ENCODE results near the gene CBL. TPM values are rescaled to one million over a fixed set of nuclear protein-coding genes. Genes with fewer than 3 reads are reported as not detected.

CBL gene
- polyA plus RNA-seq, 3 donors, result 7.6 to 24.0 (median 23.1) TPM

GRCh38 chr11:119345685-119346084 is 139.5 kb downstream of the CBL start:
- Mint-ChIP-seq H3K27me3 (ENCODE audit: low read depth in 3 of 3) (peaks cover 35 to 55% (median 53%) of the 10 kb centered on the region in 3 donors), H3K9me3 (peaks cover 0 to 6% (median 3%) of the 10 kb centered on the region in 7 donors), H3K4me3 (no peak overlapping the region), H3K4me1 (peaks cover 8% of the 10 kb centered on the region), H3K27ac (no peak overlapping the region), H3K36me3 (peaks cover 0 to 4% of the 10 kb centered on the region in 2 donors)
- no peaks in the 10 kb centered on the region for H3K36me3 ChIP-seq (replicated peaks in 1 of 2; ENCODE audit: control insufficient read depth in 1 of 2, insufficient read depth in 2 of 2, low read length in 2 of 2)
- WGBS (ENCODE audit: insufficient coverage), result 90% methylated on average over 10 of the region's 12 CpGs
- peaks cover 12 to 31% of the 10 kb centered on the region in 2 donors for H3K27me3 ChIP-seq (ENCODE audit: control insufficient read depth in 2 of 2, insufficient read depth in 2 of 2, low read length in 2 of 2)
- intact Hi-C loops (cut with micrococcal nuclease), result no loop called here
- no peak overlapping the region for H3K27ac ChIP-seq (ENCODE audit: low read depth in 1 of 2, low read length in 2 of 2)
- peaks cover 0 to 4% of the 10 kb centered on the region in 2 donors for H3K9me3 ChIP-seq (replicated peaks in 1 of 2; ENCODE audit: control insufficient read depth in 1 of 2, insufficient read depth in 1 of 2, low read length in 2 of 2)
- no peaks in the 10 kb centered on the region for H3K79me2 ChIP-seq (ENCODE audit: insufficient read depth, low read length)
- H3K9ac ChIP-seq (ENCODE audit: insufficient read depth, low read length, poor library complexity, severe bottlenecking), result no peak overlapping the region
- no peak for TF ChIP-seq CTCF (IDR thresholded peaks at IDR 0.05)
- no peaks in the 10 kb centered on the region for H4K20me1 ChIP-seq (ENCODE audit: insufficient read depth, low read length)
- DNase-seq, result no peak
- no peak overlapping the region for H2AFZ ChIP-seq (ENCODE audit: insufficient read depth, low read depth, low read length, poor library complexity, severe bottlenecking)
- no peak overlapping the region for H3K4me3 ChIP-seq (replicated peaks in 1 of 3; ENCODE audit: low read depth in 2 of 3, low read length in 3 of 3)
- peaks cover 9% of the 10 kb centered on the region in 2 donors for H3K4me1 ChIP-seq (ENCODE audit: control insufficient read depth in 1 of 2, insufficient read depth in 2 of 2, low read length in 2 of 2)
- H3K4me2 ChIP-seq (replicated peaks; ENCODE audit: extremely low read depth, low read length, poor library complexity, severe bottlenecking), result no peak overlapping the region

GRCh38 chr11:119346605-119347004 is 140.5 kb downstream of the CBL start, which contains the start of gene MFRP:
MFRP (minus strand) TSS chr11:119346705; CDS start chr11:119346513, 192 bp downstream.
- Histone ChIP-seq H3K27ac (ENCODE audit: low read depth in 1 of 2, low read length in 2 of 2) (no peak within 1 kb of the TSS), H3K4me3 (replicated peaks in 1 of 3; ENCODE audit: low read depth in 2 of 3, low read length in 3 of 3) (no peak within 1 kb of the TSS), H4K20me1 (ENCODE audit: insufficient read depth, low read length) (no peaks in the 10 kb centered on the region), H3K27me3 (ENCODE audit: control insufficient read depth in 2 of 2, insufficient read depth in 2 of 2, low read length in 2 of 2) (peaks cover 4 to 25% of the 10 kb centered on the region in 2 donors), H3K79me2 (ENCODE audit: insufficient read depth, low read length) (no peaks in the 10 kb centered on the region), H2AFZ (ENCODE audit: insufficient read depth, low read depth, low read length, poor library complexity, severe bottlenecking) (no peak within 1 kb of the TSS), H3K9ac (ENCODE audit: insufficient read depth, low read length, poor library complexity, severe bottlenecking) (no peak within 1 kb of the TSS), H3K4me1 (ENCODE audit: control insufficient read depth in 1 of 2, insufficient read depth in 2 of 2, low read length in 2 of 2) (no peaks in the 10 kb centered on the region), H3K36me3 (replicated peaks in 1 of 2; ENCODE audit: control insufficient read depth in 1 of 2, insufficient read depth in 2 of 2, low read length in 2 of 2) (no peaks in the 10 kb centered on the region), H3K9me3 (replicated peaks in 1 of 2; ENCODE audit: control insufficient read depth in 1 of 2, insufficient read depth in 1 of 2, low read length in 2 of 2) (no peaks in the 10 kb centered on the region), H3K4me2 (replicated peaks; ENCODE audit: extremely low read depth, low read length, poor library complexity, severe bottlenecking) (no peak within 1 kb of the TSS)
- Mint-ChIP-seq H3K27ac (peak within 1 kb of the TSS in 2 of 7 donors; percentile 25 to 46), H3K36me3 (no peaks in the 10 kb centered on the region), H3K4me3 (no peak within 1 kb of the TSS), H3K4me1 (no peaks in the 10 kb centered on the region), H3K27me3 (ENCODE audit: low read depth in 3 of 3) (peaks cover 29 to 54% (median 46%) of the 10 kb centered on the region in 3 donors), H3K9me3 (no peaks in the 10 kb centered on the region)
- intact Hi-C loops (cut with micrococcal nuclease), result no loop called here
- DNase-seq, result no peak
- TF ChIP-seq CTCF (IDR thresholded peaks at IDR 0.05), result no peak
- 49% methylated on average over 2 of the region's 6 CpGs for WGBS (ENCODE audit: insufficient coverage)

All from CD14-positive monocyte (primary cell).